NB4 (cell line): ENCODE measurements around the gene SUMF1.

Experiments
- CTCF ChIP-seq: IDR thresholded peaks from one replicate; pipeline ENCODE4 v1.5.1; 2012; ENCODE audit warnings: low read depth, low read length
- MYC ChIP-seq: IDR thresholded peaks from 2 replicates; pipeline ENCODE4 v1.6.1; 2011; ENCODE audit warnings: low read depth, low read length

DNA sequence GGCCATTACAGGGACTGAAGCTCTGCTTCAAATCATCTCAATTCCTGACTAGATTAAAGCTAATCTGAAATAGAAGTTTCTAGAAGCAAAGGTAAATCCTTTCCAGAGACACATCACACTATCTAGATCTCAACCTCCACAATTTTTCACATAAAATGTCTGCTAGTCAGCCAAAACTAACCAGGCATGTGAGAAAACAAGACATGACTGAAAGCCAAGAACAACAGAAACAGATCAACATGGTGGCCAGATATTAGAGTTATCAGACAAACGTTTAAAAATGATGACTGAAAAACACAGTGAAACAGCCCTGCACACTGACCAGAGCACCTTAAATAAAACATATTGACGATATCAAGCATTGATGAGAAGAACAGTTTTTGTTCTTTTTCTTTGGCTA lies 59.1 kb downstream of the SUMF1 start:
- TF ChIP-seq CTCF (no peak), MYC (no peak)
